Lower leg skin (tissue), 3 donors: Measurements from ENCODE around the gene LEKR1.

ENCODE experiments used
- POLR2A ChIP-seq, 2 donors: fragments of 450-650 bp; IDR thresholded peaks; one replicate each; pipeline ENCODE4 v1.6.1; 2016 to 2017; ENCODE audit warnings: antibody characterized with exemption in 2 of 2, mild to moderate bottlenecking in 1 of 2, moderate library complexity in 1 of 2
- TF ChIP-seq, protein P1 (sequence below), 3 donors: fragments of 450-650 bp; IDR thresholded peaks; one replicate each; pipeline ENCODE4 v1.5.1; 2016; ENCODE audit warnings: antibody characterized with exemption in 3 of 3, mild to moderate bottlenecking in 3 of 3, moderate library complexity in 2 of 3

DNA sequence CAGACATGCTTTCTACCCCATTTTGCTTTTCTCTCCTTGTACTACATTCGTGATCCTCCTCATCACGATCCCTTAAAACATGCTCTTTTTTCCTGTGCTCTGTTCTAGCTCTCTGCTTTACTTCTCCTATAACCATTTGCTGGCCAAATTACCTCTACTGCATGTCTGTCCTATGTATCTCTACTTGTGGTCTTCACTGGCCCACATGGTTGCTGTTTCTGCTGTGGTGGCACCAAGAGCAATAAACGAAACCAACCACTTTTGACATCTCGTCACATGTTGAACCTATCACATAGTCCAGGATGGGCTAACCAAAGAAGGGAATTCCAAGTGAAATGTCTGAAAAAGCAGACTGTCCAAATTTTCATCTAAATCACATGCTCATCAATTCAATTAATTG is 115.2 kb downstream of the LEKR1 start:
- TF ChIP-seq, protein P1, sequence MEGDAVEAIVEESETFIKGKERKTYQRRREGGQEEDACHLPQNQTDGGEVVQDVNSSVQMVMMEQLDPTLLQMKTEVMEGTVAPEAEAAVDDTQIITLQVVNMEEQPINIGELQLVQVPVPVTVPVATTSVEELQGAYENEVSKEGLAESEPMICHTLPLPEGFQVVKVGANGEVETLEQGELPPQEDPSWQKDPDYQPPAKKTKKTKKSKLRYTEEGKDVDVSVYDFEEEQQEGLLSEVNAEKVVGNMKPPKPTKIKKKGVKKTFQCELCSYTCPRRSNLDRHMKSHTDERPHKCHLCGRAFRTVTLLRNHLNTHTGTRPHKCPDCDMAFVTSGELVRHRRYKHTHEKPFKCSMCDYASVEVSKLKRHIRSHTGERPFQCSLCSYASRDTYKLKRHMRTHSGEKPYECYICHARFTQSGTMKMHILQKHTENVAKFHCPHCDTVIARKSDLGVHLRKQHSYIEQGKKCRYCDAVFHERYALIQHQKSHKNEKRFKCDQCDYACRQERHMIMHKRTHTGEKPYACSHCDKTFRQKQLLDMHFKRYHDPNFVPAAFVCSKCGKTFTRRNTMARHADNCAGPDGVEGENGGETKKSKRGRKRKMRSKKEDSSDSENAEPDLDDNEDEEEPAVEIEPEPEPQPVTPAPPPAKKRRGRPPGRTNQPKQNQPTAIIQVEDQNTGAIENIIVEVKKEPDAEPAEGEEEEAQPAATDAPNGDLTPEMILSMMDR (IDR thresholded peaks at IDR 0.05): no peak
- TF ChIP-seq POLR2A (IDR thresholded peaks at IDR 0.05): no peak
